GM19240 (cell line): ENCODE measurements around the gene PRPH.

Experiments
- DNase-seq: peaks from one replicate; pipeline ENCODE4 v3.0.0; 2011; ENCODE audit warnings: low spot score; ENCODE audit not compliant: insufficient read length

PRPH gene

GRCh38 chr12:49345825-49346658, 51.1 kb downstream of the PRPH start:
- DNase-seq = no peak

DNA sequence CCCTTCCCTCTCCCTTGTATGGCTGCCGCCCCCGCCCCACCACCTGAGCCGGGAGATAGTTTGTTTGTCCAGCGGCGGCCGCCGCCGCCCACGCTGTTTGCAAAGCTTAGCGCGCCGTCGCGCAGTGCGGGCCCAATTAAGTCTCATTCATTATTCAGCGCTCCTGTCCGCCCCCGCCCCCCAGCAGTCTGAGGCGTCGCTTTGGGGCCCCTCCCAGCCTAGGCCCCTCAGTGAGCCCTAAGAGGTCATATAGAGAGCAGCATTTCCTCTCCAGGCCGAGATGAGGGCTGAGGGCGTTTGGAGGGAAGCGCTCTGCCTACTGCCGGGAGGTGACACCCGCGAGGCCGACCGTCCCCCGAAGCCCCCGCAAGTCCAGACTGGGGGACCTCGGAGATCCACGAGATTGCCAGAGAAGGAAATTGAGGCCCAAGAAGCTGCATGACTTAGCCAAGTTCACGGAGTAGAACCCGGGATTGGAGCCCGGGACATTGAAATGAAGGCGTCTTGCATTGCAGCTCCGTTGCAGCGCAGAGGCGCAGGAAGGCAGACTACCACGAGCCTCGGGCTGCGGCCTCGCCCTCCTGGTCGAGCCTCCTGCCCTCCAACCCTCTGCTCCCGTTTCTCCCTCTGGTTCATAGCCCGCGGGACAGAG, 51.8 kb downstream of the PRPH start, which contains the start of gene DNAJC22:
TSS of gene DNAJC22 (plus strand) at position 230 of the 652 bp plus-strand sequence. CDS start 1,985 bp downstream, outside the sequence.
- no peak for DNase-seq

GRCh38 chr12:49347311-49348193, 52.6 kb downstream of the PRPH start:
- peak; percentile 80 for DNase-seq
